ENCODE results near the gene KLHL13. TPM values are rescaled to one million over a fixed set of nuclear protein-coding genes. Genes with fewer than 3 reads are reported as not detected.
"Not testable (repeated sequence)": the region's sequence is repeated elsewhere in the genome, so short reads cannot be mapped to it uniquely, and the experiment has no call there.

KLHL13 gene
- total RNA-seq, 1 experiment from 2014 or later: 0.89 TPM

- DNase-seq (ENCODE audit: low spot score): no peak
Measured at GRCh38 chrX:118088084-118088483, 28.5 kb downstream of the KLHL13 start.

- DNase-seq (ENCODE audit: low spot score): no peak
Measured at GRCh38 chrX:118074196-118074595, 42.4 kb downstream of the KLHL13 start.

- no peak for DNase-seq (ENCODE audit: low spot score)
Measured at GRCh38 chrX:118066867-118067515, 49.6 kb downstream of the KLHL13 start.

GRCh38 chrX:118062817-118063615 lies 53.6 kb downstream of the KLHL13 start:
- DNase-seq (ENCODE audit: low spot score): no peak

GRCh38 chrX:118062048-118062789 lies 54.4 kb downstream of the KLHL13 start:
- DNase-seq (ENCODE audit: low spot score): no peak

GRCh38 chrX:118058924-118059323 lies 57.7 kb downstream of the KLHL13 start:
- DNase-seq (ENCODE audit: low spot score): no peak

GRCh38 chrX:118056870-118057269 lies 59.7 kb downstream of the KLHL13 start:
- DNase-seq (ENCODE audit: low spot score): no peak

GRCh38 chrX:118049713-118050112 lies 66.9 kb downstream of the KLHL13 start:
- peak; percentile 8 for DNase-seq (ENCODE audit: low spot score)

- no peak for DNase-seq (ENCODE audit: low spot score)
Measured at GRCh38 chrX:118047446-118048186, 69.0 kb downstream of the KLHL13 start.

- no peak for DNase-seq (ENCODE audit: low spot score)
Measured at GRCh38 chrX:118039591-118039990, 77.0 kb downstream of the KLHL13 start.

GRCh38 chrX:118038614-118039365 lies 77.8 kb downstream of the KLHL13 start:
- no peak for DNase-seq (ENCODE audit: low spot score)

- no peak for DNase-seq (ENCODE audit: low spot score)
Measured at GRCh38 chrX:118026631-118027030, 90.0 kb downstream of the KLHL13 start.

GRCh38 chrX:118025226-118025625 lies 91.4 kb downstream of the KLHL13 start:
- DNase-seq (ENCODE audit: low spot score): no peak

GRCh38 chrX:118024482-118024881 lies 92.1 kb downstream of the KLHL13 start:
- no peak for DNase-seq (ENCODE audit: low spot score)

- no peak for DNase-seq (ENCODE audit: low spot score)
Measured at GRCh38 chrX:118022753-118023152, 93.9 kb downstream of the KLHL13 start.

- DNase-seq (ENCODE audit: low spot score): no peak
Measured at GRCh38 chrX:118016422-118016821, 100.2 kb downstream of the KLHL13 start.

- DNase-seq (ENCODE audit: low spot score): not testable (repeated sequence)
Measured at GRCh38 chrX:118002417-118002816, 114.2 kb downstream of the KLHL13 start.

- no peak for DNase-seq (ENCODE audit: low spot score)
Measured at GRCh38 chrX:118000518-118000917, 116.1 kb downstream of the KLHL13 start.

GRCh38 chrX:117998171-117998570 lies 118.4 kb downstream of the KLHL13 start:
- DNase-seq (ENCODE audit: low spot score): no peak

- DNase-seq (ENCODE audit: low spot score): peak; percentile 11
Measured at GRCh38 chrX:117996918-117997480, 119.6 kb downstream of the KLHL13 start.

GRCh38 chrX:117996408-117996807 lies 120.2 kb downstream of the KLHL13 start:
- no peak for DNase-seq (ENCODE audit: low spot score)
